ENCODE measurements around the gene TMIE. TPM values are rescaled to one million over a fixed set of nuclear protein-coding genes. Genes with fewer than 3 reads are reported as not detected.

Gene TMIE
- total and polyA plus RNA-seq, 12 donors: 0.30 to 21.4 (median 2.0) TPM

DNA sequence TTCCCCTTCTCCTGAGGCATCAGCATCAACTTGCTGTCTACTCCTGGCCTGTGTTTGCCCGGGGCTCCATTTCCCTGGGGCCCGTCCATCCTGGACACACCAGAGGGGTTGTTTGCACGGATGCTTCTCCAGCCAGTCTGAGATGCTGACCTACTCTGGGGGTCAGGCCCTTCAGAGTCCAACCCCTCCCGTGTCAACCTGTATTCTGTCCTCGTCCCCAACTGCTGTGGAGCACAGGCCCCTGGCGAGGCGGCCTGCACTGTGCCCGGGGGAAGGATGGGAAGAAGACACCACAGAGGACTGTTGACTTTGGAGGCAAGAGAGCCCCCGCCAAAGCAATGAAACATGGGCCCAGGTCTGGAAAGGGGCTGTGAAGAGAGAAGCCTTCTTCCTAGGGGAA, 33.5 kb upstream of the TMIE start:
- Histone ChIP-seq H3K27ac (no peak overlapping the region), H3K4me1 (replicated peaks in 1 of 2) (peaks cover 0 to 4% of the 10 kb centered on the region in 2 donors), H3K9me3 (replicated peaks in 1 of 3) (no peaks in the 10 kb centered on the region), H3K27me3 (no peaks in the 10 kb centered on the region), H3K4me3 (no peak overlapping the region), H3K36me3 (replicated peaks in 1 of 2) (no peaks in the 10 kb centered on the region)
- WGBS, 4 donors: 90 to 97% (median 91%) methylated on average over 6 to 9 of the region's 9 CpGs
- intact Hi-C loops (cut with DNase I): no loop called here
- TF ChIP-seq, protein P1, sequence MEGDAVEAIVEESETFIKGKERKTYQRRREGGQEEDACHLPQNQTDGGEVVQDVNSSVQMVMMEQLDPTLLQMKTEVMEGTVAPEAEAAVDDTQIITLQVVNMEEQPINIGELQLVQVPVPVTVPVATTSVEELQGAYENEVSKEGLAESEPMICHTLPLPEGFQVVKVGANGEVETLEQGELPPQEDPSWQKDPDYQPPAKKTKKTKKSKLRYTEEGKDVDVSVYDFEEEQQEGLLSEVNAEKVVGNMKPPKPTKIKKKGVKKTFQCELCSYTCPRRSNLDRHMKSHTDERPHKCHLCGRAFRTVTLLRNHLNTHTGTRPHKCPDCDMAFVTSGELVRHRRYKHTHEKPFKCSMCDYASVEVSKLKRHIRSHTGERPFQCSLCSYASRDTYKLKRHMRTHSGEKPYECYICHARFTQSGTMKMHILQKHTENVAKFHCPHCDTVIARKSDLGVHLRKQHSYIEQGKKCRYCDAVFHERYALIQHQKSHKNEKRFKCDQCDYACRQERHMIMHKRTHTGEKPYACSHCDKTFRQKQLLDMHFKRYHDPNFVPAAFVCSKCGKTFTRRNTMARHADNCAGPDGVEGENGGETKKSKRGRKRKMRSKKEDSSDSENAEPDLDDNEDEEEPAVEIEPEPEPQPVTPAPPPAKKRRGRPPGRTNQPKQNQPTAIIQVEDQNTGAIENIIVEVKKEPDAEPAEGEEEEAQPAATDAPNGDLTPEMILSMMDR (IDR thresholded peaks at IDR 0.05): no peak
- no peak for TF ChIP-seq POLR2A (IDR thresholded peaks at IDR 0.05)
- peak in 2 of 7 donors; percentile 4 to 12 for DNase-seq

DNA sequence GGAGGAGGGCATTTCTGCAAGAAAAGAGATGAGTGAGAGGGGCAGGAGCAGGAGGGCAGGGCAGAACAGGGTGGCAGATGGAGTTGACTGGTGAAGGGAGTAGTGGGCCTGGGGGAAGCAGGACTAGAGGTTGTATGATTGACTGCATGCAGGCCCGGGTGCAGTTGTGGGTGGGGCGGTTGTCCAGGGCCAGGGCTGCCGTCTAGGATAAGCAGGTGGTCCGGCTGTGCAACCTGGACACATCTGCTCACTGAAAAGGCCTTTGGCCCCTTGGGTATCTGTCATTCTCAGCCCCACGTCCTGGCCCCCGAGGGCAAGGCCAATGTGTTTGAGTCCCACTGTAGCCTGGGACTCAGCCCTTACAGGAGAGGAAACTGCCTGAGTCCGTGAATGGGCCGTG, 33.1 kb upstream of the TMIE start:
- WGBS, 4 donors: 68 to 80% (median 74%) methylated on average over 4 to 8 of the region's 8 CpGs
- intact Hi-C loops (cut with DNase I): no loop called here
- Histone ChIP-seq H3K27ac (no peak overlapping the region), H3K4me3 (no peak overlapping the region), H3K4me1 (replicated peaks in 1 of 2) (peaks cover 0 to 4% of the 10 kb centered on the region in 2 donors), H3K9me3 (replicated peaks in 1 of 3) (no peaks in the 10 kb centered on the region), H3K27me3 (no peaks in the 10 kb centered on the region), H3K36me3 (replicated peaks in 1 of 2) (no peaks in the 10 kb centered on the region)
- no peak for TF ChIP-seq POLR2A (IDR thresholded peaks at IDR 0.05)
- TF ChIP-seq, protein P1 (IDR thresholded peaks at IDR 0.05): no peak
- DNase-seq: peak in 4 of 7 donors; percentile 3 to 33 (median 8)

DNA sequence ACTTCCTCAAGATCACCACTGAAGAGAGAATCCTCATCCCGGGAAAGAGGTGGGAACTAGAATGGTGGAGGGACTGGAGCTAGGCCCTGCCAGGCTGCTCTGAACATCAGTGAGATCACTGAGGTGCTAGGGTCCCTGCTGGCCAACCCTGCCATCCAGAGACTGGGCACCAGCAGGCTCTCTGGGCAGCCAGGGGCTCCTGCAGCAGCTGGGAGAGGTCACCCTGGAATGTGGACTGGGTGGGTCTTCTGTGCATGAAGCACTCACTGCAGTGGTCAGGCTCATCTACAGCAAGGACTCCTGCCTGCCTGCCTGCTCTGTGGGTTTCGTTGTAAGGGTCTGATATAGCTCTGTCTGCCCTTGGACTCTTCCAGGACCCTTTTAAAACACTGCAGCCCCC, 32.6 kb upstream of the TMIE start:
- 73 to 83% (median 79%) methylated on average over 2 of the region's 2 CpGs for WGBS, 4 donors
- no peaks in the 10 kb centered on the region for H3K27me3 ChIP-seq
- H3K9me3 ChIP-seq (replicated peaks in 1 of 3): no peaks in the 10 kb centered on the region
- no peak for TF ChIP-seq POLR2A (IDR thresholded peaks at IDR 0.05)
- TF ChIP-seq, protein P1 (IDR thresholded peaks at IDR 0.05): no peak
- no peak overlapping the region for H3K27ac ChIP-seq
- intact Hi-C loops (cut with DNase I): no loop called here
- DNase-seq: peak in 6 of 7 donors; percentile 1 to 33 (median 7)
- H3K4me1 ChIP-seq (replicated peaks in 1 of 2): peaks cover 0 to 3% of the 10 kb centered on the region in 2 donors
- H3K36me3 ChIP-seq (replicated peaks in 1 of 2): no peaks in the 10 kb centered on the region
- H3K4me3 ChIP-seq: no peak overlapping the region

DNA sequence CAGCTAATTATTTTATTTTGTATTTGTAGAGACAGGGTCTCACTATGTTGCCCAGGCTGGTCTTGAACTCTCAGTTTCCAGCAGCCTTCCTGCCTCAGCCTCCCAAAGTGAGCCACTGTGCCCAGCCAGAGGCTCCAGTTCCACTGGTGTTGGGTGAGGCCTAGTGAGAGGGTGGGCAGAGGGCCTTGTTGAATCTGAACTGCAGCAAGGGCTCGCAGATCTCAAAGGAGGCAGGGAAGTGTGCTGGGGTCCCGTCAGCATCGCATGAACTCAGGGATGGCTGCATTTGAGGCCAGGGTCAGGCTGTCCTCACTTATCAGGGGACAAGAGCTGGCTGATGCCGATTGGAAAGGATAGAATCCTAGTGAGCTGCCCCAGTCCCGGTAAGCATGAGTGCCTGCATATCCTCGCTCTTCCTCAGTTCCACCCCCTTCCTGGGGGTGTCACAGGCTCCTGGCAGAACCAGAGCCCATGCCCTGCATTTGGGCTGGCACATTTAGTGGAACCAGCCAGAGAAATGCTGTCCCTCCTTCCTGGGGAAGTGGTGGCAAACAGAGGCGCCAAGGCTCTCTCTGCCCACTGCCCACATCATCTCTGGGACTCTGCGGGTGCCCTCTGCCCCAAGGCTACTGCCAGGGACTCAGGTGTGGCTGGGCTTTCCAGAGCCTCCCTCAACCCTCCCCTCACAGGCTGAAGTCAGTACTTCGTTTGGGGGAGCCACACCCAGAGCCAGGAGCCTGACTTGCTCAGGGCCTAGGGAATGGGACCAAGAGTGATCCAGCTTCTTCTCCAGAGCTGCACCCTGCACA, 31.8 kb upstream of the TMIE start:
- DNase-seq: peak; percentile 0 to 31 (median 10)
- intact Hi-C loops (cut with DNase I): no loop called here

More for the DNA sequence above, 31.8 kb upstream of the TMIE start:
- Histone ChIP-seq H3K27ac (no peak overlapping the region), H3K27me3 (no peaks in the 10 kb centered on the region), H3K36me3 (replicated peaks in 1 of 2) (no peaks in the 10 kb centered on the region), H3K4me1 (replicated peaks in 1 of 2) (no peaks in the 10 kb centered on the region), H3K4me3 (no peak overlapping the region), H3K9me3 (replicated peaks in 1 of 3) (no peaks in the 10 kb centered on the region)
- WGBS, 4 donors: 72 to 90% (median 77%) methylated on average over 2 to 9 of the region's 9 CpGs
- TF ChIP-seq, protein P1 (IDR thresholded peaks at IDR 0.05): no peak
- TF ChIP-seq POLR2A (IDR thresholded peaks at IDR 0.05): no peak

All from adrenal gland (tissue), 12 donors.